ENCODE results near the gene NEFH.
A peak's percentile ranks its signal among the peaks of the same experiment; 100 is the strongest.

The NEFH gene

GRCh38 chr22:29451863-29452262 is 28.2 kb upstream of the NEFH start:
- no peak for DNase-seq (ENCODE audit: low read depth, low spot score)
- no peaks in the 10 kb centered on the region for H3K9me3 ChIP-seq (ENCODE audit: insufficient read depth, low read length)
- TF ChIP-seq ZNF274 (IDR thresholded peaks at IDR 0.05; ENCODE audit: low read depth, low read length) (no peak), SUZ12 (IDR thresholded peaks at IDR 0.05; ENCODE audit: extremely low read depth, insufficient read depth, insufficient read length) (no peak), YY1 (IDR thresholded peaks at IDR 0.05; ENCODE audit: insufficient read depth, insufficient read length) (no peak)
- H3K36me3 ChIP-seq (ENCODE audit: insufficient read depth, insufficient read length, low read length): no peaks in the 10 kb centered on the region
- no peak overlapping the region for H3K9ac ChIP-seq (ENCODE audit: insufficient read length, low read depth)
- no peaks in the 10 kb centered on the region for H3K4me1 ChIP-seq (ENCODE audit: insufficient read depth, insufficient read length)
- H3K4me3 ChIP-seq (ENCODE audit: insufficient read length, low read depth): no peak overlapping the region
- H3K27me3 ChIP-seq (ENCODE audit: insufficient read depth, insufficient read length): no peaks in the 10 kb centered on the region

GRCh38 chr22:29454276-29454675 is 25.7 kb upstream of the NEFH start:
- no peak for DNase-seq (ENCODE audit: low read depth, low spot score)
- Histone ChIP-seq H3K27me3 (ENCODE audit: insufficient read depth, insufficient read length) (no peaks in the 10 kb centered on the region), H3K4me3 (ENCODE audit: insufficient read length, low read depth) (no peak overlapping the region), H3K9ac (ENCODE audit: insufficient read length, low read depth) (no peak overlapping the region), H3K36me3 (ENCODE audit: insufficient read depth, insufficient read length, low read length) (no peaks in the 10 kb centered on the region), H3K4me1 (ENCODE audit: insufficient read depth, insufficient read length) (no peaks in the 10 kb centered on the region), H3K9me3 (ENCODE audit: insufficient read depth, low read length) (no peaks in the 10 kb centered on the region)
- TF ChIP-seq YY1 (IDR thresholded peaks at IDR 0.05; ENCODE audit: insufficient read depth, insufficient read length) (no peak), SUZ12 (IDR thresholded peaks at IDR 0.05; ENCODE audit: extremely low read depth, insufficient read depth, insufficient read length) (no peak), ZNF274 (IDR thresholded peaks at IDR 0.05; ENCODE audit: low read depth, low read length) (no peak)

- DNase-seq (ENCODE audit: low read depth, low spot score): no peak
- Histone ChIP-seq H3K9ac (ENCODE audit: insufficient read length, low read depth) (no peak overlapping the region), H3K9me3 (ENCODE audit: insufficient read depth, low read length) (no peaks in the 10 kb centered on the region), H3K4me3 (ENCODE audit: insufficient read length, low read depth) (no peak overlapping the region), H3K36me3 (ENCODE audit: insufficient read depth, insufficient read length, low read length) (no peaks in the 10 kb centered on the region), H3K27me3 (ENCODE audit: insufficient read depth, insufficient read length) (no peaks in the 10 kb centered on the region), H3K4me1 (ENCODE audit: insufficient read depth, insufficient read length) (no peaks in the 10 kb centered on the region)
- TF ChIP-seq YY1 (IDR thresholded peaks at IDR 0.05; ENCODE audit: insufficient read depth, insufficient read length): no peak
- TF ChIP-seq SUZ12 (IDR thresholded peaks at IDR 0.05; ENCODE audit: extremely low read depth, insufficient read depth, insufficient read length): no peak
- TF ChIP-seq ZNF274 (IDR thresholded peaks at IDR 0.05; ENCODE audit: low read depth, low read length): no peak
Measured at GRCh38 chr22:29456211-29456671, 23.8 kb upstream of the NEFH start.

GRCh38 chr22:29457730-29458129 is 22.3 kb upstream of the NEFH start:
- Histone ChIP-seq H3K9me3 (ENCODE audit: insufficient read depth, low read length) (no peaks in the 10 kb centered on the region), H3K4me1 (ENCODE audit: insufficient read depth, insufficient read length) (no peaks in the 10 kb centered on the region), H3K36me3 (ENCODE audit: insufficient read depth, insufficient read length, low read length) (no peaks in the 10 kb centered on the region), H3K9ac (ENCODE audit: insufficient read length, low read depth) (no peak overlapping the region), H3K4me3 (ENCODE audit: insufficient read length, low read depth) (no peak overlapping the region), H3K27me3 (ENCODE audit: insufficient read depth, insufficient read length) (no peaks in the 10 kb centered on the region)
- peak; percentile 54 for DNase-seq (ENCODE audit: low read depth, low spot score)
- no peak for TF ChIP-seq ZNF274 (IDR thresholded peaks at IDR 0.05; ENCODE audit: low read depth, low read length)
- no peak for TF ChIP-seq YY1 (IDR thresholded peaks at IDR 0.05; ENCODE audit: insufficient read depth, insufficient read length)
- no peak for TF ChIP-seq SUZ12 (IDR thresholded peaks at IDR 0.05; ENCODE audit: extremely low read depth, insufficient read depth, insufficient read length)

GRCh38 chr22:29458551-29458950 is 21.5 kb upstream of the NEFH start:
- Histone ChIP-seq H3K9me3 (ENCODE audit: insufficient read depth, low read length) (no peaks in the 10 kb centered on the region), H3K27me3 (ENCODE audit: insufficient read depth, insufficient read length) (no peaks in the 10 kb centered on the region), H3K4me3 (ENCODE audit: insufficient read length, low read depth) (no peak overlapping the region), H3K4me1 (ENCODE audit: insufficient read depth, insufficient read length) (peaks cover under 1% of the 10 kb centered on the region), H3K36me3 (ENCODE audit: insufficient read depth, insufficient read length, low read length) (no peaks in the 10 kb centered on the region), H3K9ac (ENCODE audit: insufficient read length, low read depth) (no peak overlapping the region)
- no peak for DNase-seq (ENCODE audit: low read depth, low spot score)
- TF ChIP-seq ZNF274 (IDR thresholded peaks at IDR 0.05; ENCODE audit: low read depth, low read length) (no peak), YY1 (IDR thresholded peaks at IDR 0.05; ENCODE audit: insufficient read depth, insufficient read length) (no peak)

GRCh38 chr22:29459773-29460172 is 20.2 kb upstream of the NEFH start:
- peaks cover 4% of the 10 kb centered on the region for H3K4me1 ChIP-seq (ENCODE audit: insufficient read depth, insufficient read length)
- H3K36me3 ChIP-seq (ENCODE audit: insufficient read depth, insufficient read length, low read length): no peaks in the 10 kb centered on the region
- TF ChIP-seq SUZ12 (IDR thresholded peaks at IDR 0.05; ENCODE audit: extremely low read depth, insufficient read depth, insufficient read length) (no peak), ZNF274 (IDR thresholded peaks at IDR 0.05; ENCODE audit: low read depth, low read length) (no peak), YY1 (IDR thresholded peaks at IDR 0.05; ENCODE audit: insufficient read depth, insufficient read length) (no peak)
- no peaks in the 10 kb centered on the region for H3K9me3 ChIP-seq (ENCODE audit: insufficient read depth, low read length)
- H3K27me3 ChIP-seq (ENCODE audit: insufficient read depth, insufficient read length): no peaks in the 10 kb centered on the region
- no peak overlapping the region for H3K4me3 ChIP-seq (ENCODE audit: insufficient read length, low read depth)
- DNase-seq (ENCODE audit: low read depth, low spot score): no peak
- no peak overlapping the region for H3K9ac ChIP-seq (ENCODE audit: insufficient read length, low read depth)

- Histone ChIP-seq H3K9ac (ENCODE audit: insufficient read length, low read depth) (no peak overlapping the region), H3K36me3 (ENCODE audit: insufficient read depth, insufficient read length, low read length) (no peaks in the 10 kb centered on the region), H3K9me3 (ENCODE audit: insufficient read depth, low read length) (no peaks in the 10 kb centered on the region), H3K27me3 (ENCODE audit: insufficient read depth, insufficient read length) (no peaks in the 10 kb centered on the region), H3K4me1 (ENCODE audit: insufficient read depth, insufficient read length) (peaks cover 4% of the 10 kb centered on the region), H3K4me3 (ENCODE audit: insufficient read length, low read depth) (no peak overlapping the region)
- no peak for TF ChIP-seq ZNF274 (IDR thresholded peaks at IDR 0.05; ENCODE audit: low read depth, low read length)
- DNase-seq (ENCODE audit: low read depth, low spot score): no peak
Measured at GRCh38 chr22:29461263-29461662, 18.8 kb upstream of the NEFH start.

- no peaks in the 10 kb centered on the region for H3K9me3 ChIP-seq (ENCODE audit: insufficient read depth, low read length)
- no peak for TF ChIP-seq SUZ12 (IDR thresholded peaks at IDR 0.05; ENCODE audit: extremely low read depth, insufficient read depth, insufficient read length)
- no peak for TF ChIP-seq ZNF274 (IDR thresholded peaks at IDR 0.05; ENCODE audit: low read depth, low read length)
- no peak for TF ChIP-seq YY1 (IDR thresholded peaks at IDR 0.05; ENCODE audit: insufficient read depth, insufficient read length)
- no peak for DNase-seq (ENCODE audit: low read depth, low spot score)
Measured at GRCh38 chr22:29463629-29464028, 16.4 kb upstream of the NEFH start.

More at GRCh38 chr22:29463629-29464028, 16.4 kb upstream of the NEFH start:
- Histone ChIP-seq H3K27me3 (ENCODE audit: insufficient read depth, insufficient read length) (no peaks in the 10 kb centered on the region), H3K4me3 (ENCODE audit: insufficient read length, low read depth) (no peak overlapping the region), H3K4me1 (ENCODE audit: insufficient read depth, insufficient read length) (peaks cover 4% of the 10 kb centered on the region), H3K9ac (ENCODE audit: insufficient read length, low read depth) (no peak overlapping the region), H3K36me3 (ENCODE audit: insufficient read depth, insufficient read length, low read length) (no peaks in the 10 kb centered on the region)
